Measurements from ENCODE around the gene ITPK1. TPM values are rescaled to one million over a fixed set of nuclear protein-coding genes. Genes with fewer than 3 reads are reported as not detected.

ITPK1 gene
- total and polyA plus RNA-seq, 10 of the 15 experiments (the other 5 are each of a cell fraction or from before 2014, with no cell fraction given), result 1.3 to 73.2 (median 27.0) TPM

DNA sequence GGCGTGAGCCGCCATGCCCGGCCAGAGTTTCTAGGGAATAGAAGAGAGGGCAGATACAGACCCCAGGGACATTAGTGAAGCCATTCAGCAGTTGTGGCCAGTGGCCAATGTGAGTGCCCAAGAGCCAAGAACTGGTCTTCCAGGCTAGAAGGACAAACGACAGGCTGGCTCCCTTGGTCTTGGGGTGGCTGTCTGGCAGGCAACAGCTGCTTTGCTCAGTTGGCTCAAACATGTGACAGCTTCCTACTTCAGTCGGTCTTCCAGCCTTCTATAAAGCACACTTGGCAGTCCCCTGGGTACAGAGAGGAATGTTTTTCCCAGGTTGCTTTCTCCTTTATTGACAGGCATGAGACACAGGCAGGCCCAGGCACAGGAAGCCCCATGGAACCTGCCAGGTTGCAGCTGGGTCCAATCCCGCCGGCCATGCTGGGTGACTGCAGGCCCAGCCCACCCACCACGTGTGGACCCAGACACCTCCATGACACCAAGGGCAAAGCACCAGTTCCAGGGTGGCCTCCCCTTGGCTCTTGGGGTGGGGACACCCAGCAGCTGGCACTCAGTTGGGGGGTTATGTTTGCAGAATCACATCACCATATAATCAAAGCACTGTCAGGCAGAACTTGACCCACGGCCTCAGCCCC, 177.4 kb downstream of the ITPK1 start:
- Histone ChIP-seq H3K27ac (ENCODE audit: control insufficient read depth, insufficient read depth) (no peak overlapping the region), H3K4me1 (ENCODE audit: control insufficient read depth, insufficient read depth, low read length) (no peaks in the 10 kb centered on the region), H3K9ac (ENCODE audit: control insufficient read depth, insufficient read depth, low read length) (no peak overlapping the region), H3K4me3 (no peak overlapping the region), H3K9me3 (replicated peaks; ENCODE audit: control insufficient read depth, insufficient read depth, low read length) (no peaks in the 10 kb centered on the region), H2AFZ (ENCODE audit: control insufficient read depth, low read depth, low read length) (no peak overlapping the region), H3K27me3 (replicated peaks in 1 of 2; ENCODE audit: control insufficient read depth in 2 of 2, insufficient read depth in 2 of 2, low read length in 1 of 2) (no peaks in the 10 kb centered on the region), H4K20me1 (ENCODE audit: control insufficient read depth, insufficient read depth) (no peaks in the 10 kb centered on the region), H3K4me2 (ENCODE audit: control insufficient read depth, insufficient read depth) (no peak overlapping the region), H3K36me3 (ENCODE audit: control insufficient read depth in 2 of 2, insufficient read depth in 2 of 2, low read length in 1 of 2) (peaks cover 0 to 12% of the 10 kb centered on the region in 2 experiments; a peak in 3 of 4 replicates), H3K79me2 (ENCODE audit: control insufficient read depth, insufficient read depth, low read length) (no peaks in the 10 kb centered on the region)
- no TSS peak for BruUV-seq (replicated peaks)
- ATAC-seq (no peak), DNase-seq (ENCODE audit: low read depth, low spot score) (no peak), FAIRE-seq (no peak)
- SMC1A ChIA-PET (ENCODE audit: uncharacterized antibody, unreplicated experiment), result no interaction called here
- POLR2A ChIA-PET, result no interaction called here
- in situ Hi-C loops (cut with MboI) (no loop called here), intact Hi-C loops (cut with micrococcal nuclease; ENCODE audit: unreplicated experiment) (no loop called here)
- 79% methylated on average over 9 of the region's 9 CpGs for WGBS (ENCODE audit: insufficient coverage, insufficient replicate concordance, low lambda C conversion rate, missing lambda C conversion rate)
- RAD21 ChIA-PET (ENCODE audit: unreplicated experiment), result no interaction called here
- CTCF ChIA-PET, result interaction anchor here (1.1 kb wide), 1 partner anchor 13 kb away, joined by 4 read pairs; no protein-coding TSS in a partner anchor
- TF ChIP-seq ESRRA (IDR thresholded peaks at IDR 0.05; ENCODE audit: low read length) (no peak), POLR2A (IDR thresholded peaks at IDR 0.05; ENCODE audit: low read depth, low read length) (no peak), PAX5 (IDR thresholded peaks at IDR 0.05; ENCODE audit: borderline replicate concordance, low read depth, low read length) (no peak), TCF12 (IDR thresholded peaks at IDR 0.05; ENCODE audit: low read depth, low read length) (no peak), NBN (IDR thresholded peaks at IDR 0.05) (no peak), SREBF2 (IDR thresholded peaks at IDR 0.05; ENCODE audit: low read length) (no peak), NFYA (IDR thresholded peaks at IDR 0.05; ENCODE audit: borderline replicate concordance, low read depth, low read length) (no peak), RAD51 (IDR thresholded peaks at IDR 0.05) (no peak), ASH2L (IDR thresholded peaks at IDR 0.05; ENCODE audit: borderline replicate concordance, low read depth) (no peak), TBL1XR1 (IDR thresholded peaks at IDR 0.05; ENCODE audit: low read depth, low read length) (no peak), ATF7 (IDR thresholded peaks at IDR 0.05; ENCODE audit: low read depth) (no peak)
- TF ChIP-seq, protein P1, sequence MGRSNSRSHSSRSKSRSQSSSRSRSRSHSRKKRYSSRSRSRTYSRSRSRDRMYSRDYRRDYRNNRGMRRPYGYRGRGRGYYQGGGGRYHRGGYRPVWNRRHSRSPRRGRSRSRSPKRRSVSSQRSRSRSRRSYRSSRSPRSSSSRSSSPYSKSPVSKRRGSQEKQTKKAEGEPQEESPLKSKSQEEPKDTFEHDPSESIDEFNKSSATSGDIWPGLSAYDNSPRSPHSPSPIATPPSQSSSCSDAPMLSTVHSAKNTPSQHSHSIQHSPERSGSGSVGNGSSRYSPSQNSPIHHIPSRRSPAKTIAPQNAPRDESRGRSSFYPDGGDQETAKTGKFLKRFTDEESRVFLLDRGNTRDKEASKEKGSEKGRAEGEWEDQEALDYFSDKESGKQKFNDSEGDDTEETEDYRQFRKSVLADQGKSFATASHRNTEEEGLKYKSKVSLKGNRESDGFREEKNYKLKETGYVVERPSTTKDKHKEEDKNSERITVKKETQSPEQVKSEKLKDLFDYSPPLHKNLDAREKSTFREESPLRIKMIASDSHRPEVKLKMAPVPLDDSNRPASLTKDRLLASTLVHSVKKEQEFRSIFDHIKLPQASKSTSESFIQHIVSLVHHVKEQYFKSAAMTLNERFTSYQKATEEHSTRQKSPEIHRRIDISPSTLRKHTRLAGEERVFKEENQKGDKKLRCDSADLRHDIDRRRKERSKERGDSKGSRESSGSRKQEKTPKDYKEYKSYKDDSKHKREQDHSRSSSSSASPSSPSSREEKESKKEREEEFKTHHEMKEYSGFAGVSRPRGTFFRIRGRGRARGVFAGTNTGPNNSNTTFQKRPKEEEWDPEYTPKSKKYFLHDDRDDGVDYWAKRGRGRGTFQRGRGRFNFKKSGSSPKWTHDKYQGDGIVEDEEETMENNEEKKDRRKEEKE (IDR thresholded peaks at IDR 0.05), result no peak
- TF ChIP-seq, protein P2, sequence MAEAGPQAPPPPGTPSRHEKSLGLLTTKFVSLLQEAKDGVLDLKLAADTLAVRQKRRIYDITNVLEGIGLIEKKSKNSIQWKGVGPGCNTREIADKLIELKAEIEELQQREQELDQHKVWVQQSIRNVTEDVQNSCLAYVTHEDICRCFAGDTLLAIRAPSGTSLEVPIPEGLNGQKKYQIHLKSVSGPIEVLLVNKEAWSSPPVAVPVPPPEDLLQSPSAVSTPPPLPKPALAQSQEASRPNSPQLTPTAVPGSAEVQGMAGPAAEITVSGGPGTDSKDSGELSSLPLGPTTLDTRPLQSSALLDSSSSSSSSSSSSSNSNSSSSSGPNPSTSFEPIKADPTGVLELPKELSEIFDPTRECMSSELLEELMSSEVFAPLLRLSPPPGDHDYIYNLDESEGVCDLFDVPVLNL (IDR thresholded peaks at IDR 0.05; ENCODE audit: low read depth, low read length), result no peak
- TF ChIP-seq, protein P3, sequence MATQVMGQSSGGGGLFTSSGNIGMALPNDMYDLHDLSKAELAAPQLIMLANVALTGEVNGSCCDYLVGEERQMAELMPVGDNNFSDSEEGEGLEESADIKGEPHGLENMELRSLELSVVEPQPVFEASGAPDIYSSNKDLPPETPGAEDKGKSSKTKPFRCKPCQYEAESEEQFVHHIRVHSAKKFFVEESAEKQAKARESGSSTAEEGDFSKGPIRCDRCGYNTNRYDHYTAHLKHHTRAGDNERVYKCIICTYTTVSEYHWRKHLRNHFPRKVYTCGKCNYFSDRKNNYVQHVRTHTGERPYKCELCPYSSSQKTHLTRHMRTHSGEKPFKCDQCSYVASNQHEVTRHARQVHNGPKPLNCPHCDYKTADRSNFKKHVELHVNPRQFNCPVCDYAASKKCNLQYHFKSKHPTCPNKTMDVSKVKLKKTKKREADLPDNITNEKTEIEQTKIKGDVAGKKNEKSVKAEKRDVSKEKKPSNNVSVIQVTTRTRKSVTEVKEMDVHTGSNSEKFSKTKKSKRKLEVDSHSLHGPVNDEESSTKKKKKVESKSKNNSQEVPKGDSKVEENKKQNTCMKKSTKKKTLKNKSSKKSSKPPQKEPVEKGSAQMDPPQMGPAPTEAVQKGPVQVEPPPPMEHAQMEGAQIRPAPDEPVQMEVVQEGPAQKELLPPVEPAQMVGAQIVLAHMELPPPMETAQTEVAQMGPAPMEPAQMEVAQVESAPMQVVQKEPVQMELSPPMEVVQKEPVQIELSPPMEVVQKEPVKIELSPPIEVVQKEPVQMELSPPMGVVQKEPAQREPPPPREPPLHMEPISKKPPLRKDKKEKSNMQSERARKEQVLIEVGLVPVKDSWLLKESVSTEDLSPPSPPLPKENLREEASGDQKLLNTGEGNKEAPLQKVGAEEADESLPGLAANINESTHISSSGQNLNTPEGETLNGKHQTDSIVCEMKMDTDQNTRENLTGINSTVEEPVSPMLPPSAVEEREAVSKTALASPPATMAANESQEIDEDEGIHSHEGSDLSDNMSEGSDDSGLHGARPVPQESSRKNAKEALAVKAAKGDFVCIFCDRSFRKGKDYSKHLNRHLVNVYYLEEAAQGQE (IDR thresholded peaks at IDR 0.05; ENCODE audit: low read depth, low read length), result no peak
- TF ChIP-seq, protein P4, sequence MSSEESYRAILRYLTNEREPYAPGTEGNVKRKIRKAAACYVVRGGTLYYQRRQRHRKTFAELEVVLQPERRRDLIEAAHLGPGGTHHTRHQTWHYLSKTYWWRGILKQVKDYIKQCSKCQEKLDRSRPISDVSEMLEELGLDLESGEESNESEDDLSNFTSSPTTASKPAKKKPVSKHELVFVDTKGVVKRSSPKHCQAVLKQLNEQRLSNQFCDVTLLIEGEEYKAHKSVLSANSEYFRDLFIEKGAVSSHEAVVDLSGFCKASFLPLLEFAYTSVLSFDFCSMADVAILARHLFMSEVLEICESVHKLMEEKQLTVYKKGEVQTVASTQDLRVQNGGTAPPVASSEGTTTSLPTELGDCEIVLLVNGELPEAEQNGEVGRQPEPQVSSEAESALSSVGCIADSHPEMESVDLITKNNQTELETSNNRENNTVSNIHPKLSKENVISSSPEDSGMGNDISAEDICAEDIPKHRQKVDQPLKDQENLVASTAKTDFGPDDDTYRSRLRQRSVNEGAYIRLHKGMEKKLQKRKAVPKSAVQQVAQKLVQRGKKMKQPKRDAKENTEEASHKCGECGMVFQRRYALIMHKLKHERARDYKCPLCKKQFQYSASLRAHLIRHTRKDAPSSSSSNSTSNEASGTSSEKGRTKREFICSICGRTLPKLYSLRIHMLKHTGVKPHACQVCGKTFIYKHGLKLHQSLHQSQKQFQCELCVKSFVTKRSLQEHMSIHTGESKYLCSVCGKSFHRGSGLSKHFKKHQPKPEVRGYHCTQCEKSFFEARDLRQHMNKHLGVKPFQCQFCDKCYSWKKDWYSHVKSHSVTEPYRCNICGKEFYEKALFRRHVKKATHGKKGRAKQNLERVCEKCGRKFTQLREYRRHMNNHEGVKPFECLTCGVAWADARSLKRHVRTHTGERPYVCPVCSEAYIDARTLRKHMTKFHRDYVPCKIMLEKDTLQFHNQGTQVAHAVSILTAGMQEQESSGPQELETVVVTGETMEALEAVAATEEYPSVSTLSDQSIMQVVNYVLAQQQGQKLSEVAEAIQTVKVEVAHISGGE (CRISPR knock-in tag; IDR thresholded peaks at IDR 0.05), result no peak

Data from GM12878 (cell line).